HepG2 (cell line): ENCODE results near the gene RTP1. TPM values are rescaled to one million over a fixed set of nuclear protein-coding genes. Genes with fewer than 3 reads are reported as not detected.
A peak's percentile ranks its signal among the peaks of the same experiment; 100 is the strongest.

Experiments
- ATAC-seq: fragments of 200-7000 bp; cut with Tn5 transposase; 3 replicates; pipeline ENCODE4 v1.9.1; 2020; ENCODE audit warnings: mild to moderate bottlenecking, moderate library complexity
- Bru-seq: library from RNA; stranded (reverse); fragments of 400-500 nt; gene quantifications from one replicate; lab custom pipeline; 2021; lab: Mats Ljungman, UMichigan
- BruChase-seq, 2 experiments: library from RNA; stranded (reverse); fragments of 400-500 nt; gene quantifications; one replicate each; lab custom pipeline; 2021; lab: Mats Ljungman, UMichigan
- BruUV-seq: library from RNA; stranded (reverse); fragments of 400-500 nt; replicated peaks from 2 replicates; lab custom pipeline; 2021; lab: Mats Ljungman, UMichigan
- CTCF ChIA-PET: fragments of 300-600 bp; formaldehyde crosslinking; extraction: SDS; loops from one replicate; lab custom pipeline; 2021; ENCODE audit warnings: low total read pairs, inconsistent platforms, low intra/inter-chr PET ratio; lab: Yijun Ruan, JAX
- POLR2A ChIA-PET: fragments of 350-600 bp; sonication (Branson Sonifier 250); formaldehyde crosslinking; loops from one replicate; lab custom pipeline; 2020; ENCODE audit warnings: antibody characterized with exemption, inconsistent platforms; lab: Yijun Ruan, JAX
- DNase-seq: peaks from one replicate; pipeline ENCODE4 v3.0.0-alpha.2; 2015; ENCODE audit warnings: low spot score
- FAIRE-seq: peaks from 3 replicates; lab custom pipeline; 2011; peaks lifted over from hg19 to GRCh38; lab: Jason Lieb, UNC
- H2AFZ ChIP-seq: one replicate; pipeline ENCODE4 v1.6.1; 2011; ENCODE audit warnings: low read length, inconsistent platforms
- H3K27ac ChIP-seq: fragments of 300-600 bp; 3 replicates; pipeline ENCODE4 v1.8.0; 2011; ENCODE audit warnings: mixed run types, mild to moderate bottlenecking, mixed read lengths, low read length, inconsistent platforms; ENCODE audit not compliant: insufficient read depth; ENCODE audit errors: extremely low read length
- H3K27me3 ChIP-seq, 2 experiments: fragments of 200-600 bp in 1 of 2; 2 replicates in 1 of 2; 3 replicates in 1 of 2; pipeline versions ENCODE4 v1.6.0 to v1.8.0; 2011; ENCODE audit warnings: low read length in 2 of 2, mild to moderate bottlenecking in 2 of 2, moderate library complexity in 2 of 2, inconsistent platforms in 1 of 2; ENCODE audit not compliant: insufficient read depth in 2 of 2, control insufficient read depth in 1 of 2
- H3K36me3 ChIP-seq, 2 experiments: fragments of 200-600 bp in 1 of 2; replicated peaks in 1 of 2; 2 replicates in 1 of 2; 3 replicates in 1 of 2; pipeline versions ENCODE4 v1.5.1 to v1.8.0; 2011; ENCODE audit warnings: low read length in 2 of 2, inconsistent platforms in 1 of 2; ENCODE audit not compliant: insufficient read depth in 2 of 2, control insufficient read depth in 1 of 2
- H3K4me1 ChIP-seq: 2 replicates; pipeline ENCODE4 v1.5.1; 2012; ENCODE audit warnings: low read length, inconsistent platforms; ENCODE audit not compliant: insufficient read depth
- H3K4me2 ChIP-seq: 2 replicates; pipeline ENCODE4 v1.6.0; 2011; ENCODE audit warnings: low read depth, low read length, inconsistent platforms
- H3K4me3 ChIP-seq, 3 experiments: fragments of 200-600 bp in 1 of 3; sonication (generic), shearing (Covaris generic) in 1 of 3; replicated peaks in 1 of 3; 2 replicates each; pipeline ENCODE4 v1.5.1; 2011 to 2016; ENCODE audit warnings: low read length in 3 of 3, inconsistent platforms in 2 of 3, low read depth in 2 of 3, mild to moderate bottlenecking in 2 of 3, control low read depth in 1 of 3, mixed read lengths in 1 of 3; ENCODE audit not compliant: insufficient read depth in 1 of 3
- H3K79me2 ChIP-seq: one replicate; pipeline ENCODE4 v1.6.1; 2011; ENCODE audit warnings: low read length, inconsistent platforms; ENCODE audit not compliant: insufficient read depth
- H3K9ac ChIP-seq: 2 replicates; pipeline ENCODE4 v1.6.0; 2011; ENCODE audit warnings: mild to moderate bottlenecking, low read depth, low read length, inconsistent platforms; ENCODE audit not compliant: insufficient read depth
- H3K9me3 ChIP-seq: 2 replicates; pipeline ENCODE4 v1.5.1; 2012; ENCODE audit warnings: mild to moderate bottlenecking, low read length
- H4K20me1 ChIP-seq: 2 replicates; pipeline ENCODE4 v1.6.0; 2011; ENCODE audit warnings: inconsistent platforms, mild to moderate bottlenecking, low read length, moderate library complexity; ENCODE audit not compliant: insufficient read depth
- ATAD3A ChIP-seq: sonication (generic); formaldehyde crosslinking; IDR thresholded peaks from 2 replicates; pipeline ENCODE4 v1.4.0; 2020; ENCODE audit warnings: missing genetic modification reagents
- GABPB1 ChIP-seq: IDR thresholded peaks from 2 replicates; pipeline ENCODE4 v1.6.1; 2016; ENCODE audit warnings: mild to moderate bottlenecking, missing genetic modification reagents, moderate library complexity, missing compliant biosample characterization
- NFIC ChIP-seq: IDR thresholded peaks from 2 replicates; pipeline ENCODE4 v1.6.1; 2012; ENCODE audit warnings: mild to moderate bottlenecking, low read length, inconsistent platforms
- REPIN1 ChIP-seq: sonication (generic); formaldehyde crosslinking; IDR thresholded peaks from 2 replicates; pipeline ENCODE4 v1.8.0; 2022; ENCODE audit warnings: missing genetic modification reagents, low read depth, mild to moderate bottlenecking, borderline replicate concordance
- ZBTB1 ChIP-seq: sonication (generic); formaldehyde crosslinking; IDR thresholded peaks from 2 replicates; pipeline ENCODE4 v1.4.0; 2020; ENCODE audit warnings: missing genetic modification reagents, borderline replicate concordance
- WGBS: methylation state at CpG from one replicate; pipeline ENCODE4 v1.1.6; 2017; ENCODE audit warnings: low lambda C conversion rate; 5-methylcytosine and 5-hydroxymethylcytosine counted together
- in situ Hi-C: cut with HindIII; loops from 2 replicates; pipeline ENCODE4 v1.10.0; 2017; ENCODE audit warnings: low pct_unique_long_range_greater_than_20kb; ENCODE audit not compliant: extremely low pct_ligation_motif_present
- intact Hi-C: fragments of 100-400 bp; cut with micrococcal nuclease; formaldehyde crosslinking; loops from one replicate; pipeline ENCODE4 v1.10.0; 2022; ENCODE audit not compliant: unreplicated experiment
- long read RNA-seq, 2 experiments: library from RNA in 1 of 2; library from polyadenylated mRNA in 1 of 2; stranded (forward) in 1 of 2; unstranded in 1 of 2; transcript quantifications; one replicate each; pipeline ENCODE4 v2.0.0, GENCODE V29; 2019 to 2022
- polyA minus RNA-seq, 3 experiments: library from RNA; depleted of rRNA, polyadenylated mRNA; stranded (reverse); fragments of >200 nt; gene quantifications; 2 replicates each; pipeline ENCODE4 v1.2.3, GENCODE V29; 2011; ENCODE audit warnings: low replicate concordance in 1 of 3
- polyA plus RNA-seq, 8 experiments: library from polyadenylated mRNA; depleted of rRNA in 3 of 8; stranded (reverse) in 7 of 8; unstranded in 1 of 8; fragments of >200 nt; fragmentation: Illumina TruSeq in 4 of 8; extraction: Trizol in 4 of 8; gene quantifications; 2 replicates each; pipeline versions ENCODE4 v1.2.1 to v1.2.3, GENCODE V29; 2011 to 2016; ENCODE audit warnings: low read depth in 4 of 8, missing spikeins in 1 of 8, mixed read lengths in 1 of 8; ENCODE audit not compliant: insufficient read depth in 1 of 8
- total RNA-seq, 5 experiments: library from RNA; depleted of rRNA; stranded (reverse); fragments of >200 nt; fragmentation: Illumina TruSeq; extraction: Trizol; gene quantifications; 2 replicates each; pipeline ENCODE4 v1.2.3, GENCODE V29; 2016; ENCODE audit warnings: low read depth in 1 of 5

The RTP1 gene, protein sequence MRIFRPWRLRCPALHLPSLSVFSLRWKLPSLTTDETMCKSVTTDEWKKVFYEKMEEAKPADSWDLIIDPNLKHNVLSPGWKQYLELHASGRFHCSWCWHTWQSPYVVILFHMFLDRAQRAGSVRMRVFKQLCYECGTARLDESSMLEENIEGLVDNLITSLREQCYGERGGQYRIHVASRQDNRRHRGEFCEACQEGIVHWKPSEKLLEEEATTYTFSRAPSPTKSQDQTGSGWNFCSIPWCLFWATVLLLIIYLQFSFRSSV
- not detected in 2 replicates for total RNA-seq (2016; rRNA removed; fragmentation: Illumina TruSeq; extraction: Trizol)
- total RNA-seq (2016; cell fraction: cytosol; rRNA removed; fragmentation: Illumina TruSeq; extraction: Trizol; ENCODE audit: low read depth) = not detected in 2 replicates
- total RNA-seq (2016; cell fraction: insoluble cytoplasmic fraction; rRNA removed; fragmentation: Illumina TruSeq; extraction: Trizol) = not detected in 2 replicates
- not detected in 2 replicates for total RNA-seq (2016; cell fraction: membrane; rRNA removed; fragmentation: Illumina TruSeq; extraction: Trizol)
- not detected in 2 replicates for total RNA-seq (2016; cell fraction: nucleus; rRNA removed; fragmentation: Illumina TruSeq; extraction: Trizol)
- polyA plus RNA-seq (2011; rRNA removed) = not detected in 2 replicates
- polyA plus RNA-seq (2011; cell fraction: cytosol; rRNA removed) = not detected in 2 replicates
- polyA plus RNA-seq (2011; cell fraction: nucleus; rRNA removed) = not detected in 2 replicates
- polyA plus RNA-seq (2012) = not detected in 2 replicates
- not detected in 2 replicates for polyA plus RNA-seq (2016; cell fraction: cytosol; fragmentation: Illumina TruSeq; extraction: Trizol; ENCODE audit: low read depth)
- not detected in 2 replicates for polyA plus RNA-seq (2016; cell fraction: insoluble cytoplasmic fraction; fragmentation: Illumina TruSeq; extraction: Trizol; ENCODE audit: low read depth)
- polyA plus RNA-seq (2016; cell fraction: membrane; fragmentation: Illumina TruSeq; extraction: Trizol; ENCODE audit: low read depth) = not detected in 2 replicates
- not detected in 2 replicates for polyA plus RNA-seq (2016; cell fraction: nucleus; fragmentation: Illumina TruSeq; extraction: Trizol; ENCODE audit: insufficient read depth, low read depth)
- polyA minus RNA-seq (2011; rRNA and poly(A)+ RNA removed; ENCODE audit: low replicate concordance) = not detected in 2 replicates
- polyA minus RNA-seq (2011; cell fraction: cytosol; rRNA and poly(A)+ RNA removed) = not detected in 2 replicates
- not detected in 2 replicates for polyA minus RNA-seq (2011; cell fraction: nucleus; rRNA and poly(A)+ RNA removed)
- not detected for Bru-seq, nascent RNA
- not detected for BruChase-seq, experiment 1, labeled RNA remaining after a 6-hour chase
- BruChase-seq, experiment 2, labeled RNA remaining after a 2-hour chase = percentile 9 among the genes with signal in this experiment
- long read RNA-seq, experiment 1 = 0 reads
- long read RNA-seq, experiment 2 = 0 reads

DNA sequence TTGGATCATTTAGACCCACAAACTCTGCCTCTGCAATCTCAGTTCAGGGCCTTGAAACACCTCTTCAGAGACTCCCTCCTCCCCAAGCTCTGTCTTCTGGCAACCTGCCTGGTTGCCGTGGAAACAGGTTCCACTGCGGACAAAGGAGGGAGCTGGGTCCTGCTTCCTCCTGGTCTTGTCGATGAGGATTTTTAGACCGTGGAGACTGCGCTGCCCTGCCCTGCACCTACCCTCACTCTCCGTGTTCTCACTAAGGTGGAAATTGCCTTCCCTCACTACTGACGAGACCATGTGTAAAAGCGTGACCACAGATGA lies at the start of gene RTP1:
Gene RTP1 (plus strand): TSS at position 152 of the 315 bp plus-strand sequence. CDS start 30 bp downstream, at position 182.
- in situ Hi-C loops = no loop called here
- intact Hi-C loops = no loop called here
- no peak within 1 kb of the TSS for H2AFZ ChIP-seq

More for the DNA sequence above, at the start of gene RTP1:
- no peaks in the 10 kb centered on the region for H3K4me1 ChIP-seq
- ChIA-PET CTCF (no interaction called here), POLR2A (no interaction called here)
- no peak within 1 kb of the TSS for H3K27ac ChIP-seq
- H3K36me3 ChIP-seq = no peaks in the 10 kb centered on the region
- no peak within 1 kb of the TSS for H3K4me2 ChIP-seq
- no peak for ATAC-seq
- no peak for DNase-seq
- H3K9me3 ChIP-seq = no peaks in the 10 kb centered on the region
- no peak for TF ChIP-seq ATAD3A (CRISPR knock-in tag)
- no peak for TF ChIP-seq NFIC
- no peak for TF ChIP-seq ZBTB1 (CRISPR knock-in tag)
- TF ChIP-seq GABPB1 (CRISPR knock-in tag) = no peak
- no peak for TF ChIP-seq REPIN1
- H3K4me3 ChIP-seq = no peak within 1 kb of the TSS
- H3K27me3 ChIP-seq = peaks cover 0 to 3% of the 10 kb centered on the region in 2 experiments; a peak in 1 of 5 replicates
- H3K79me2 ChIP-seq = no peaks in the 10 kb centered on the region
- FAIRE-seq = no peak
- no TSS peak for BruUV-seq
- H4K20me1 ChIP-seq = no peaks in the 10 kb centered on the region
- no peak within 1 kb of the TSS for H3K9ac ChIP-seq
- WGBS = 63% methylated on average over 8 of the region's 8 CpGs
